T1000 (cell line): ENCODE data around the gene DNAH2.

Experiments
- DNase-seq: peaks from one replicate; lab custom pipeline; 2025; ENCODE audit warnings: mixed read lengths; lab: John Stamatoyannopoulos, UW

Gene DNAH2

DNA sequence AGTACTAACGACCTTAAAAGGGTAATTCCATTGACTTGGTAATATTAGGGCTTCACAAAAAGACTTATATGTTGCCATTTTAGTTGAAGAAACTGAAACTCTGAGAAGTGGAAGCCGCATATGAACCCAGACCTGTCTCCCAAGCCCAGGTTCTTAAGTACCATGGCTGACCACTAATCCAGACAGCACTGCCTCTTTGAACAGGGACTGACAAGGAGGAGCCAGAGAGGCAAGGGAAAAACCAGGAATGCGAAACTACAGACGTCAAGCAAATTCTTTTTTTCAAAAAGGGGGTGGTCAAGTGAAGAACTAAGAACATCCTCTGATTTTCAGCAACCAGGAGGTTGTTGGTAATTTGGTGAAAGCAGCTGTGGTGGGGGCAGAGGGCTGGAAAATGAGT is 155.5 kb downstream of the DNAH2 start:
- no peak for DNase-seq

DNA sequence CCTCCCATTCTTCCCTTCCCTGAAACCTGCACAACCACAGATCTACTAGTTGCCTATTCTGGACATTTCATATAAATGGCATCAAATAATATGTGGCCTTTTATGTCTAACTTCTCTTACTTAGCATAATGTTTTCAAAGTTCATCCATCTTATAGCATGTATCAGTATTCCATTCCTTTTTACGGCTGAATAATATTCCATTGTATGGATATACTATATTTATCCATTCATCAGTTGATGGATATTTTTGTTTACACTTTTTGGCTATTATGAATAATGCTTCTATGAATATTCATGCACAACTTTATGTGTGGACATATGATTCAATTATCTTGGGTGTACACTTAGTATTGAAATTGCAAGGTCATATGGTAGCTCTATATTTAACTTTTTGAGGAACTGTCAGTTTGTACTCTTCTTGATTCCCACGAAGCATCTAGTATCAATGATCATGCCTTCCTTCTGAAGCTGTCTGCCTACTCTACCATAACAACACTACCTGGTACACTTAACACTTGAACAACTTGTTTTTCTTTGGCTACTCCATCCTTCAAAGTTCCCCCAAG is 158.3 kb downstream of the DNAH2 start:
- DNase-seq: no peak

DNA sequence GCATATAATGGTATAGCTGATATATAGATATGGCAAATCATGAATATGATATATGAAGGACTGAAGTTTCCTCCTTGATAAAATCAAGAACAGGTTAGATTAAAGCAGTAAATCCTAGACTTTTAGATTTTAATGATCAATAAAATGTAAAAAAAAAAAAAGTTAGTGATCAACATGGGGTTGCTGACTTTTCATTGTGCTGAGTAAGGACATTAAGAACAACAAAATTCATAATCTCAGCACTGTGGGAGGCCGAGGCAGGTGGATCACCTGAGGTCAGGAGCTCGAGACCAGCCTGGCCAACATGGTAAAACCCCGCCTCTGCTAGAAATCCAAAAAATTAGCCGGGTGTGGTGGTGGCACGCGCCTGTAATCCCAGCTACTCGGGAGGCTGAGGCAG is 160.7 kb downstream of the DNAH2 start:
- DNase-seq: no peak

DNA sequence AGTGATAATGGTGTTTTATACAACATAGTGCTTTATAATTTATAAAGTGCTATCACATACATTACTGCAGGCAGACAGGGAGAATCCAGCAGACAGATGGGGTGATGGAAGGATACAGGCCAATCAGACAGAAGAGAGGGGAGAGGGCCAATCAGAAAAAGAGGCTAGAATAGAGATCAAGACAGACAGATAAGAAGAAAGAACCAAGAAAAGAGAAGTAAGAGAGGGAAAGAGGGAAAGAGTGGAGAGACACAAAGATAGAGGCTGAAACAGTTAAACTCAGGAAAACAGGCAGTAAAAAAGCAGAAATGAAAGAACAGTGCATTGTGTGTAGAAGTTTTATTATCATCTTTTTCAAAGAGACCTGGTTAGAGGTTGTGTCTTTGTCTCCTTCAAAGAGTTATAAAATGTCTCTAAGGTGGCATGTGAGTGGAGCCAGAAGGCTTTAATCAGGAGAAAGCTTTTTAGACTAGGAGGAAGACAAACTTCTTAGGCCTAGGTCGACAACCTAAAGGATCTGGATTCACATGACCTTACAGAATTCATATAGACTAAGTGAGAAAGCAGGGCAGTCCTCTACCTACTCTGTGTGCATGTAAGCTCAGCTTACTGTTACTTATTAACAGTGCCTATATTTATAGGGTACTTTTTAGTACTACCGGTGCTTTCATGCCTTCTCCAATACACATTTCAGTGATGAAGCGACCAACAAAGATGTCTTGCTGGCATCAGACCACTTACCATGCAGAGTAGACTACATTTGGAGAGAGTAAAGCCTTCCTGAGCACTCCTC is 162.7 kb downstream of the DNAH2 start:
- no peak for DNase-seq

DNA sequence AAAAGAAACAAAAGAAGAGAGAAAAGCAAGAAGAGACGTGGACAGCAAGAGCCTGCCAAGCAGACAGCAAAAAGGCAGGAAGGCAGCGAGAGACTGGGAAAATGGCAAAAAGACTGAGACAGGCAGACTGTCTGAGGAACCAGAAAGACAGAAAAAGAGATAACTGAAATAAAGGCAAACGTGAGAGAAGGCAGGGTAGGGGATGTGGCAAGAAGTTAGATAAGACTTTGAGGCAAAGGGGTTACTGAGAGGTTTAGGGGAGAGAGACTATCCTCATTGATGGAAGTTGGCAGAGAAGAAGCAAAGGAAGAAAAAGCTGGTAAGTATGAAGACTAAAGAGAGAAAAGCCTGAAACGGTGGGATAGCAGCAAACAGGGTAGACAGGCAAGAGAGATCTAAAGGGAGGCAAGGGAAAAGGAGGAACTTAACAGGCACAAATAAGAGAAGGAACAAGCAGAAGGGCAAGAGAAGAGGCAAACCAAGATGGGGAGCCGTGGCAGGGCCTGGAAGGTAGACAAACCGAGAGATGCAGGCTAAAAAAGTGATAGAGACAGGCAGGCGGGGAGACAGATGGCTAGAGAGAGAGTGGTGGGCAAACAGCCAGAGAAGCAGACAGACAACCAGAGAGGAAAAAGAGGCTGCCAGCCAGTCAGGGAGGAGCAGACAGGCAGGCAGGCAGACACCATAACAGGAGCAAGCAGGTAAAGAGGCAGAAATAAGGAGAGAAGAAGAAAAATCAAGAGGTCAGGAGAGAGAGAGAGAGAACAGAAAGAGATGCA is 163.9 kb downstream of the DNAH2 start:
- no peak for DNase-seq

DNA sequence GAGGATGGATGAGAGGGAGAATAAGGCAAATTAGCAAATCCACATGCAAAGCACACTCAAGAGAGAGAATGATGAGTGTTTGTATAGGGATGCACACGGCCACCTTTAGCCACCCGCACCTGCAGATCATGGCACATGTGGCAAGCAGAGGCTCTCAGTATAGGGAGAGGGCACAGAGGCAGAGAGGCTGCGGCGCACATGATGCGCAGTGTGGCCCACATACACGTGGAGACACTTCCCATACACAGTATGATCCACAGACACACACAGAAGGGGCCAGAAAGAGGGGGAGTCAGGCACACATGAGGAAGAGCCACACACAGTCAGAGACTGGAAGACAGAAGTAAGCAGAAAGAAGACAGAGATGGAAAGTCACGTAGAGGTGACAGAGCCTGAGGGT is 164.5 kb downstream of the DNAH2 start:
- DNase-seq: no peak

DNA sequence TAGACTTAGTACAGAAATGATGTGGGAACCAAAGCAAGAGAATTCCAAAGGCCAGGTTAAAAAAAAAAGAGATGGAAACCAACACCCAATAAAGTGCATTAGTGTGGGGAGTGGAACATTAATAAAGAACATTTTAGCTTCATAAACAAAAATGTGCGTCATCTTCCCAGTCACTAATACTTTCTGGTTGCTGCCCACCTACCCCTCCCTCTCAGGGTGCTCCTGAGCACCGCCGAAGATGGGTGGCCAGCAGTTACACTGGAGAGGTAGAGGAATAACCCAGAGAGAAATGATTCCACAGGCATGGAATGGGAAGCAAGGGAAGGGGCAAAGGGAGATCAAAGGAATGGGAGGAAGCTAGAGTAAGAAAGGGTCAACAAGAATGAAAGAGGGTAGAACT is 165.1 kb downstream of the DNAH2 start:
- no peak for DNase-seq
